DMS 273 (cell line): ENCODE measurements around the gene PRRT3.

Experiments used
- DNase-seq: peaks from one replicate; lab custom pipeline; 2025; ENCODE audit not compliant: unreplicated experiment; lab: John Stamatoyannopoulos, UW

PRRT3 gene

DNA sequence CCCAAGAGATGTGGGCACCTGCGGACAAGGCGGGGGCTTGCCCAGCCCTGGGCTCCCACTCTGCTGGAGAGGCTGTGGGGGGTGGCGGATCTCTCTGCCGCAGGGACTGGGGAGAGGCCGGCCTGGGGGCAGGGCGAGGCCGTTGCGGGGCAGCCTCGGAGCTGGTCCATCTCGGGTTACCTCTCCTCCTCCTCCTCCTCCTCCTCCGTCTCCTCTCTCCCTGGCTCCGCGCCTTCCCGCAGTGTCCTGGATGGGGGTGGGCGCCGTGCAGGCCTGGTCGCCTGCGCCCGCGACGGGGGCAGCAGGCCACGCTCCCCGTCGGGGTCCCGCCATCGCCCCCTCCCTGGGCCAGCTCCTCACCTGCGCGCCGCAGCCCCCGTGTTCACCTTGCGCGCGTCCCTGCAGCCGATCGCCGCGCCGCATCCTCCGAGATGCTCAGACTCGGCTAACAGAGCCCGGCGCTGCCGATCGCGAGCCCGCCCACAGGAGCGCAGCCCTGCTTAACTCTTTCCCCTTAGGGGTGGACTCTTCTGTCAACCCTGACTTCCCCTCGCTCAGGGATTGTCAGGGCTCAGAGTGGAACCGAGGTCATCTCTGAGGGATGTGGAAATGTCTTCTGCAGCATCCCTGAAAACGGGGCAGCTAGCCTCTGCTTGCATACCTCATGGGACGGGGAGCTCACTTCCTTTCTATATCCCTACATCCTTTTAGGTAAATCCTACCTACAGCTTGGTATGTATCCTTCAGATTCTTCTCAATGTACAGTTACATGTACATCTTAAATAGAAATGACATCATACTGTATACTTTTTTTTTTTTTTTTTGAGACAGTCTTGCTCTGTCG is at the start of gene PRRT3:
Gene PRRT3 (minus strand): TSS at position 447 of the 844 bp plus-strand sequence. CDS start 2,293 bp downstream, outside the sequence.
- peak; percentile 65 for DNase-seq

DNA sequence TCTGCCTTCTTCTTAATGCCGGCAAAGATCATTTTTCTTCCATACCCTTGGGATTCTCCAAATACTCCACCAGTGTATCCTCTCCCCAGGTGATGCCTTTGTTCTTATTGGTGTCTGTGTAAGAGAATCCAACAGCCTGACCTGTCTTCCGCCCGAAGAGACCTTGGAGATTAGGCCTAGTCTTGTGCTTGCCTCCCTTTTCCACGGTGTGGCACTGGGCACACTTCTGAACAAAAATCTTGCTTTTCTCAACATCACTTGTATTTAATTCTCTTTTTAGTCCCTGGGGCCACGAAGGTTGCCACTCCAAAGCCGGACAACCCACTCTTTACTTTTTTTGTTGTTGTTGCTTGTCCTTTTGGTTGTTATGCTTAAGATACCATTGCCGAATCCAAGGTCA is 48.5 kb upstream of the PRRT3 start:
- DNase-seq = no peak

DNA sequence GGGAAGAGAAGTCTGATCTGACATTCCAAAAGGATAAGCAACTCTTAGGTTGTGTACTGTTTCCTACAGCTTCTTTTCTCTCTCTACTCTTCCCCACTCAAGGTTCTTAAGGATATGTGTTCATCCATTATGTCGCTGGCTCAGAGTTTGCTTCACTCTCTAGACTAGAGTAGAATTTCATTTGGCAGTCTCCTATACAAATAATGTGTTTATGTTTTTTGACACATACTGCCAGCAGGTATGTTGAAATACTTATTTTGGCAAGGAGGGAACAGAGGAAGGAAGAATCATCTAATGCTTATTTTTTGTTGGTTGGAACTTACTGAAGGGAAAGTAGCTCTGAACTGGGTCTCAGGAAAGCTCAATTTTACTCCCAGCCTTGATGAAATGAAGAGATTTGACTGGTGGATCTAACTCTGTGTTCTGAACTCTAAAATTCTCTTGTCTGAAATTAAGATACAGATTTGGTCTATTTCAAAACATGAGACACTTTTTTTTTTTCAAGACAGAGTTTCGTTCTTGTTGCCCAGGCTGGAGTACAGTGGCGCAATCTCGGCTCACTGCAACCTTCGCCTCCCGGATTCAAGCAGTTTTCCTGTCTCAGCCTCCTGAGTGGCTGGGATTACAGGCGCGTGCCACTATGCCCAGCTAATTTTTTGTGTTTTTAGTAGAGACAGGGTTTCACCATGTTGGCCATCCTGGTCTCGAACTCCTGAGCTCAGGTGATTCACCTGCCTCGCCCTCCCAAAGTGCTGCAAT is 42.1 kb upstream of the PRRT3 start:
- DNase-seq = no peak

DNA sequence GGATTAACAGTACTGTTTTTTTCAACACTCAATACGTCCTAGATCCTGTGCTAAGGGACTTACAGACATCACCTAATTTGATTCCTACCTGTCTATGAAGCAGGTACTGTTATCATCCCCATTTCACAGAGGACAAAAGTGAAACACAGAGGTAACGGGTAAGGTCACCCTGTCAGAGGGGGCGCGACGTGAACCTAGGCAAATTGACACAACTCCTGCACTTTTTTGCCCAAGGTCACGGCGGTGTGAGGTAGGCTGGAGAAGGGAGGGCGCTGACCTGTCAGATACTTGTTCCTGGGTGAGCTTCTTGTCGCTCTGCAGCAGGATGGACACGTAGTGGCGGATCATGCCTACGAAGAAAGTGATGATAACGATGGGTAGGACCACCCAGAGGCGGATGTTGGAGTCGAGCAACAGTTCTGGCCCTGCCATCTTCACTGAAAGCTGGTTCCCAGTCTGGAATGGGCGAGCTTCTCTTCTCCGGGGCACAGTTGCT is 34.1 kb upstream of the PRRT3 start:
- no peak for DNase-seq

DNA sequence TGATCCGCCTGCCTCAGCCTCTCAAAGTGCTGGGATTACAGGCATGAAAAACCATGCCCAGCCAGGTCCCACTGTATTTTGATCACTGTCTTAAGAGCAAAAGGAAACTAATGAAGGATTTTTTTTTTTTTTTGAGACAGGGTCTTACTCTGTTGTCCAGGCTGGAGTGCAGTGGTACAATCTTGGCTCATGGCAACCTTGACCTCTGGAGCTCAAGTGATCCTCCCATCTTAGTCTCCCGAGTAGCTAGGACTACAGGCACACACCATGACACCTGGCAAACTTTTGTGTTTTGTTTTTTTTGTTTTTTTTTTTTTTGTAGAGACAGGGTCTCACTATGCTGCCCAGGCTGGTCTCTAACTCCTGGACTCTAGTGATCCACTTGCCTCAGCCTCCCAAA is 28.0 kb upstream of the PRRT3 start:
- no peak for DNase-seq

DNA sequence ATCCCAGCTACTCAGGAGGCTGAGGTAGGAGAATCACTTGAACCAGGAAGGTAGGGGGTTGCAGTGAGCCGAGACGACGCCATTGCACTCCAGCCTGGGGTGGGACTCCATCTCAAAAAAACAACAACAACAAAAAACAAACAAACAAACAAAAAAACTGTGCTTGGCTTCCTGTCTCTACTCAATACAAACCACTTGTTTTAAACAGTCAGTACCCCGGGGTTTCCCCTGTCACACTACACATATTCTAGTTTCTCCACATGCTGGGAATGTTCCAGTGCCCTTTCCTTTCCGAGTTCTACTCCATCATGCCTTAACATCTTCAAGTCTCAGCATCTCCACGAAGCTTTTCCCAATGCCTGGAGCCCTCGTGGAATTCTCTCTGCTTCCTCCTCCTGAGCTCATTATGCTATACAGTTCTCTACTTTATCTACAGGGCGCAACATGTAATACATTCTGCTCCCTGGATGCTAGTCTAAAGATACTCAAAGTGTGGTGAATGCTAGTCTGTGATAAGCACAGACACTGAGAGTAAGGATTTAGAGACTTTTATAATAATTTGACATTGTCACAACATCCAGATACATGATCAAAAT is 26.6 kb upstream of the PRRT3 start:
- DNase-seq = no peak

DNA sequence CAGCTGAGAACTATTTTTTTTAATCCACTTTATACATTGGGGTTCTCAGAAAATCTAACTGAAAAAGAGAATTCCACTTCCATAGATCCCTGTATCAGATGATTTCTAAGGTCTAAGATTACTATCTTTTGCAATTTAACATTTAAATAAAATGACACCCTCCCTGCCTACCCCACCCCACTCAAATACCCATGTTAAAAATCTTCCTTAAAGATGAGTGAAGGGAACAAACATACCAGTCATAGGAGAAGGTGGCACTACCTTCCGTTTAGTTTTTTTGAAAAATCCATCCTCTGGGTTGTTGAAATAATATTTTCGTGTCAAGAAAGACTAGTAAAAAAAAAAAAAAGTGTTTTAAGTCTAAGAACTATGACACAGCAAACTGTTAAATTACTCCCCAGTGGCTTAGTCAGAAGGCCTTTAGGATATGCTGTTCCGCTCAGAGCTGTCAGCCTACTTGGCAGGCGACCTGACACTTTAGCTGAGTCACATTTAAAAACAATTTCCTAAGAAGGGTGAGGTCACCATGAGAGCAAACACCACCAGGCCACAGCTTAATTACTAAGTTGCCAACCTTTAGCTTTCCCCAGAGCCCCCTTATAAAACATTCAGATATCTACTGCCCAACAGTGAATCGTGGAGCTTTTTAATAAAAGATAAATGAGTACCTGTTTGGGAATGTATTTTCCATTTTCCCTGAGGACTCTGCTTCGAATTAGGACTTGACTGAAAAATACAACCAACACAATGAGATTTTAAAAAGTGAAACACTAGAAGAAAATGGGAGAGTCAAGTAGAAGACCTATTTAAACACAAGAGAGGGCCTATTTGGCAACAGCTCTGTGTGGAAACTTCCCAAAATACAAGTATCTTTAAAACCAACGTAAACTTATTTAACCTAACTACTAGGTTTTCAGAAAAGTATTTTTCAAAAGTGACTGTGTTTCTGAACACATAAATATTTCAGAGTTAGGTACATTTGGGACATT is 24.8 kb upstream of the PRRT3 start:
- peak; percentile 75 for DNase-seq

DNA sequence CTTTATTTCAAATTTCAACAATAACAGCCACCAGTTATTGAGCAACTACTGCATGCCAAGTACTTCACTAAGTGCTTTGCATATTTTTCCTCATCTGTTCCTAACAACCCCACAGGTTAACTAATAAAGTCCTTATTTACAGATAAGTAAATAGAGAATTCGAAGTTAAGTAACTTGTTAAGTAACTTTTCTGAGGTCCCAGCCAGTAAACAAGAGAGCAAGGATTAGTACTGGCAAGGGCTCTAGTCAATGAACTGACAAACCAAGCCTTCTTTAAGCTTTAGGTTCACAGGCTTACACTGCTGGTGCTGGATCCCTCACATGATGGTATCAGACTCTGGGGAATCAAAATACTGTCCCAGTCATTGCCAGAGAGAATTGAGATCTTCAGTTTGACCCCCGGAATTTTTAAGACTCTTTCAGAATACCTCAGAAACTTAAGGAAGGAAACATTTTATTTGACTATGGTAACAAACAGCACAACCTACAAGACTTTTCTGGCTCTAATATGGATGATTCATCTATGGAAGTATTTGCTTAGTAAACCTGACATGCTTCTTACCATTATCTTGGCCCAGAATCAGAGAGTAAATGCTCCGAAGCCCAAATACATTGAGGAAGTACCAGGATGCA is 17.9 kb upstream of the PRRT3 start:
- DNase-seq = no peak

DNA sequence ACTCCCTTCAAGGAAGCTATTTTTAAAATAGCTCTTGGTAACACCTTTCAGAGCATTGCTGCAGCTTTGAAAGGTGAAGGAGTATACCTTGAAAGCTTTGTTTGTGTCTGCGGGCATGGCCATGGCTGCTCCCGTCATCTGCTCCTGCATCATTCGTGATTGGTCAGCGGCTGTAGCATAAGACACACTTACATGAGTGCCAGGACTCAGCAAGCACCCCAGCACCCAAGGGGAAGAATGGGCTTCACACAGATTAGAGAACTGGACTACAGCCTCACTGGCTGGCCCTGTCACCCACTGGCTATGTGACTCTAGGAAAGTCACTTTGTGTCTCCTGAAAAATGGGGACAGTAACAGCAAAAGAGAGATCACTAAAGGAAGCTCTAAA is 17.4 kb upstream of the PRRT3 start:
- no peak for DNase-seq

DNA sequence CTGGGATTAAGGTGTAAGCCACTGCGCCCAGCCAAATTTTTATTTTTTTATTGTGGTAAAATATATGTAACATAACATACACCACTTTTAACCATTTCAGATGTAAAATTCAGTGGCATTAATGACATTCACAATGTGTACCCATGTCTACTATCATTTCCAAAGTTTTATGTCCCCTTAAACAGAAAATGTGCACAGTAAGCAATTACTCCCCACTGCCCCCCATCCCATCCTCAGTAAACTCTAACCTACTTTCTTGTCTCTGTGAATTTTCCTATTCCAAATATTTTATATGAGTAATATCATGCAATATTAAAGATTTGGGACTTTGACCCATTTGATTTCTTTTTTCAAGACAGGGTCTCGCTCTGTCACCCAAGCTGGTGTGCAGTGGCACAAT is 14.6 kb upstream of the PRRT3 start:
- DNase-seq = no peak

DNA sequence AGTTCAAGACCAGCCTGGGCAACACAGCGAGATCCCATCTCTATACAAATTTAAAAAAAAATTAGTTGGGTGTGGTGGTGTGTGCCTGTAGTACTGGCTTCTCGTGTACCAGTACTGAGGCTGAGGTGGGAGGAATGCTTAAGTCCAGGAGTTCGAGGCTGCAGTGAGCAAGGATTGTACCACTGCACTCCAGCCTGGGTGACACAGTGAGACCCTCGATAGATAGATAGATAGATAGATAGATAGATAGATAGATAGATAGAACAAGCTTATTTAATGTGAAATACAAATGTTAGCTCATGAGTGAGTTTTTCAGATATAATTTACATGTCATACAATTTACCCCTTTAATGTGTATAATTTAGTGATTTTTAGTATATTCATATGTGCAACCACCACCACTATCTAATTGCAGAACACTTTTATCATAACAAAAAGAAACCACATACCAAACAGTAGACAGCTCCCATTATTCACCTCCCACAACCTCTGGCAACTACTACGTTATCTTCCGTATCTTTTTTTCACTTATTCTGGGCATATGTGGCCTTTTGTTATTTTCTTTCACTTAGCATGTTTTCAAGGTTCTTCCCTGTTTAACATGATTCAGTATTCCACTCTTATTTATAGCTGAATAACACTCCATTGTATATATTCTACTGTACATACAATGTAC is 13.1 kb upstream of the PRRT3 start:
- DNase-seq = no peak

DNA sequence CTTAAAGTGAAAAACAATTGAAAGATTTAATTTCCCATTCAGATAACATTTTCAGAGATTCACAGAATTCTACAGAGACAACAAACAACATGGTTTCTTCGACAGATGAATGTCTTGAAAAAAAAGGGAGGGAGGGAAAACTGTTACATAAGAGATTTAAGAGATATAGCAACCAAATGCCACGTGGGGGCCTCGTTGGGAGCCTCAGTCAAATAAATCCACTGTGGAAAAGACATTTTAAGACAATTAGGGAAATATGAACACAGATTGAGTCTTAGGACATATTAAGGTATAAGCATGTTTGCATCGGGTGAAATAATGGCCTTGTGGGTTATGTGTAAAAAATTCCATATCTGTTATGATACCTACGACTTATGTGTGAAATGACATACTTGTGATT is 5.0 kb upstream of the PRRT3 start:
- peak; percentile 36 for DNase-seq

DNA sequence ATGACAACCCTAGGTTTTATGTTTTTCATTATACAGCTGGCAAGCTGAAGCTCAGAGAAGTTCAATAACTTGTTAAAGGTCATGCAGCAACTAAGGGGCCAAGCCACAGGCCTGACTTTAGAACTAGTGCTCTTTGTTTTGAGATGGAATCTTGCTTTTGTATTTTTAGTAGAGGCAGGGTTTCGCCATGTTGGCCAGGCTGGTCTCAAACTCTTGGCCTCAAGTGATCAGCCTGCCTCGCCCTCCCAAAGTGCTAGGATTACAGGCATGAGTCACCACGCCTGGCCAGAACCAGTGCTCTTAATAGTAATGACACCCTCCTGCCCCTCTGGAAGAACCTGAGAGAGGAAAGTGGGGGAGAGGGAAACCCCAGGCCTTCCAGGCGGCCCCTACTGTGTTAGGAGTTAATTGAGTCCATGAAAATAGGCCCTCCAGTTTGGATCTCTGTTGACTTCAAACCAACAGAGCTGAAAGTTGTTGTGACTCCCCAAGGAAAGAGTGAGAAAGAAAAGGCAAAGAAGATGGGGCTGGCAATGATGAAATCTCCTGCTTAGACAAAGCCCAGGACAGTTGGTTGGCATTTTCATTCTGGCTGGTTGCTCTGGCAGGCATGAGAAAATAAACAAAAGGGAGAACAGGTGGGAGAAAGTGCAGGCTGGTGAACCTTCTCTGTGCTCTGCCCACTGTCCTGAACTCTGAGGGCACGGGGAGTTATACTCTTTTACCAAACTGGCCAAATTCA is 3.6 kb upstream of the PRRT3 start:
- peak; percentile 40 for DNase-seq

DNA sequence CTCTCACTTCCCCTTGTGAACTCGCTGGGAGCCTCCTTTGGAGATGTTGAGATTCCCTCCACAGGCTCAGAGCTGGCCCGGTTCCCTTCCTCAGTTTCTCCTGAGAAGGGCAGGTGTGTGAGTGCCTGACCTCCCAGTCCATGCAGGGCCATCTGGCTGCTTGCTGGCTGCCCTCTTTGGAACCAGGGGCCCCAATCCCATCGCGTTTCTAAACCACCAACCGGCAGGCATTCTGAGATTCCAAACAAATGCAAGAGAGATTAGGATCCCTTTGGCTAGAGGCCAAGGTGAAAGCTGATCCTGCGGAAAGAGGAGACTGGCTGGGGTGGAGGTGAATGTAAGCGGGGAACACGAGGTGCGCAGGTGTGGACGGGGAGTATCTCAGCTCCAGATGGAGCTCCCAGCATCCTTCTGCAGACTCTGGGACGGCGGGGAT is 2.9 kb upstream of the PRRT3 start:
- peak; percentile 89 for DNase-seq

DNA sequence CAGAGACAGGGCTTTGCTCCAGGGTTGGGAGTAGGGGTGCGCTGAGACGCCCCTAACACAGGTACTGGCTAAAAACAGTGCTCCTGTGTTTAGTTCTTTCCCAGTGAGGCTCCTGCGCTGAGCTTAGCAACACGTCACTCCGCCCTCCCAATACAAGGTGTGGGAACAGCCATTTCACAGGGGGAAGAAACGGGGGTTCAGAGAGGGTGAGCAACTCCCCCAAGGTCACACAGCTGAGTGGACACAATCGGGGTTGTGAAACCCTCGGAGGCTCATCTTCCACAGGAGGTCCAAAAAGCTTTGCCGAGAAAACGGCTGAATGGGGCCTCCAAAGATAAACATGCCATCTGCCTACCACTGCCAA is 628 bp downstream of the PRRT3 start:
- DNase-seq = no peak

DNA sequence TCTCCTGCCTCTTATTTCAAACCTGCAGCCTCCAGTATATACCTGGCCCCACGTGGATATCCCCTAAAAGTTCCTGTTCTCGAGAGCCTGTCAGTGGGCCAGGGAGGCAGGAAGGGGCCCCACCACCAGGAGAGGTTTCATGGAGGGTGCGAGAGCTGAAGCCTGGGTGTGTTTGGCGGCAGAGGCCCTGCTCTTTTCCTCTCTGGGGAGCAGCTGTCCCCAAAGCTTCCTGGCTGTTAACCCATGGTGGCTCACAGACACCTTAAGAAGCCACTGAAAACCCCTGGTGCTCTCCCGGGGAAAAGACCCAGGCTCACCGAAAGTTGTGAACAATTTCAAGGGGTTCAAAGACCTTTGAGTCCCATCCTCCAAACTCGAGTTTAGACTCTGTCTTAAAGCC is 1.1 kb downstream of the PRRT3 start:
- no peak for DNase-seq

DNA sequence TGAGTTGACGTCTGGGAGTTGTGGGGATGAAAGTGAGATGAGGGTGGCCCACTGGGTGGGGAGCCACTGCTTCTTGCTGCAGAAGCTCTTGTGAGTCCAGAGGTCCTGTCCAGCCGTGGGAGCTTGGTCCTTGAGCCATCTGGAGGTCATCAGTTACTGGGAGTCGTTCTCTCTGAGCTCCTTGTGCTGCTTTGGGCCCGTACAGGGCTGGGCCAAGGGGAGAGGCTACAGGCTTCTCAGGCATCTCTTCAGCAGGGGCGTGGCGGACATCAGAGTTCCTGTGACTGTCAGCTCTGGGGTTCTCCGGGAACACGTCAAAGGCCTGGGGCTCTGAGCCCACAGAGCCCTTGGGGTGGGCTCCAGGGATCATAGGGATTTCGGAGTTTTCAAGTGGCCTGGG is 2.6 kb downstream of the PRRT3 start:
- no peak for DNase-seq

DNA sequence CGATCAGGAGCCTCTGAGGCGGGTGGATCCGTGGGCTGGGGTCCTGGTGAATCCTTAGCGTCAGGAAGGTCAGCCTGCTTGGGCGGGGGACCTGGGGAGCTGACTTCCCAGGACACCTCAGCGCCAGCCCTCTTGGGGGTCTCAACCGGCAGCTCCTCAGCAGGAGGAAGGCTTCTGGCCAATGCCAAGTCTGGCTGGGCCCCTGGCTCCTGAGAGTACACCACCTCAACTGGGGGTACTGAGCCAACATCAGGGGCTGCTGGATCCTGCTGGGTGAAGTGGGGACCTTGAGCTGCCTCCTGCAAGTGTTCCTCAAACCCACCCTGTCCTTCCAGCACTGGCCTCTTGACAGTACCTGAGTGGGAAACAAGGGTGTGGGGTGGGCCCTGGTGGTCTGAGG is 3.1 kb downstream of the PRRT3 start:
- DNase-seq = no peak

DNA sequence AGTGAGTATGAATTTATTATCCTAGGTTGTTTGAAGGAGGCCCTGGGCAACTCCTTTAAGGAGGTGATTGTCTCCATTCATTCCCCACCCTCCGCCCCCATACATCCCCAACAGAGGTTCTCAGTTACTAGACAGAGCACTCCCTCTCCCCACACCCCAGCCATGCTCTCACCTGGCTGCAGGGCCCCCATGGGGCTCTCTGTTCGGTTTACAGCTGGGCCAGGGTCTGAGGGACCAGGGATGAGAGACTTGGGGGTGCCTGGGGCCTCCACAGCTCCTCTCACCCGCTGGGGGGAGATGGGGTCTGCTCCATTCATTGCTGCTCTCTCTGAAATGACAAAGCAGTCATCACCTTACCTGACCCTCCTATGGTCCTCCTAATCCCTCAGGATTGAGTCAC is 3.6 kb downstream of the PRRT3 start:
- DNase-seq = no peak
